NCI-H1436 treated with DMSO at 0.1 percent for 48 hours (cell line): ENCODE measurements around the gene STK40.

Experiments used
- DNase-seq: peaks from one replicate; lab custom pipeline; 2025; lab: John Stamatoyannopoulos, UW

STK40 gene

DNA sequence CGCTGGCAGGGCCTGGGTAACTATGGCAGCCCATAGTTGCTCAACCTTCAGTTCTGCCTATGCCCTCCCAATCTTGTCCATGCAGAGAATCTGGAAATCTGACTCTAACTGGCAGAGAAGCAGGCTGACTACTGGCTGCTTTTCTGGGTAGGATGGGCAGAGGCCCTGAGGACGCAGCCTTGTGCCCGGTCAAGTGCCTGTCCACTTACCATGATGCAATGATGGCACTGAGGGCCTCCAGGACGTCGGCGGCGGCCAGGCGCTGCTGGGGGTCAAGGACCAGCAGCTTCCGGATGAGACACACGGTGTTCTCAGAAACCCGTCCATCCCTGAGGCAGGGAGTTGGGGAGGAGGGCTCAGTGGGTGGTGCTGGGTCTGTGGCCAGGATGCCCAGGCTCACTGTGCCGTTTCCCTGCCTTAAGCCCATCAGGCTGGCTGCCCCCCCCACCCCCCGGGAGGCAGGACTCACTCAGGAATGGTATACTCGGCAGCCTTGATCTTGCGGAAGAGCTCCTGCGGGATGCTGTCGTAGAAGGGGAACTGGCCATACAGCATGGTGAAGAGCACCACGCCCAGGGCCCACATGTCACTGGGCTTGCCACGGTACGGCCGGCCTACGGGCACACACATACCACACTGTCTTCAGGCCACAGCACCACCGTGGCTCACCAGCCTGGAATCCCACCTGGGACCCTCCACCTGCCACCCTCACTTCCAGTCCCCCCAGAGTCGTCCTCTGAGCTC lies 41.9 kb downstream of the STK40 start:
- DNase-seq: no peak

GRCh38 chr1:36342426-36343185 lies 43.1 kb downstream of the STK40 start:
- DNase-seq: no peak

DNA sequence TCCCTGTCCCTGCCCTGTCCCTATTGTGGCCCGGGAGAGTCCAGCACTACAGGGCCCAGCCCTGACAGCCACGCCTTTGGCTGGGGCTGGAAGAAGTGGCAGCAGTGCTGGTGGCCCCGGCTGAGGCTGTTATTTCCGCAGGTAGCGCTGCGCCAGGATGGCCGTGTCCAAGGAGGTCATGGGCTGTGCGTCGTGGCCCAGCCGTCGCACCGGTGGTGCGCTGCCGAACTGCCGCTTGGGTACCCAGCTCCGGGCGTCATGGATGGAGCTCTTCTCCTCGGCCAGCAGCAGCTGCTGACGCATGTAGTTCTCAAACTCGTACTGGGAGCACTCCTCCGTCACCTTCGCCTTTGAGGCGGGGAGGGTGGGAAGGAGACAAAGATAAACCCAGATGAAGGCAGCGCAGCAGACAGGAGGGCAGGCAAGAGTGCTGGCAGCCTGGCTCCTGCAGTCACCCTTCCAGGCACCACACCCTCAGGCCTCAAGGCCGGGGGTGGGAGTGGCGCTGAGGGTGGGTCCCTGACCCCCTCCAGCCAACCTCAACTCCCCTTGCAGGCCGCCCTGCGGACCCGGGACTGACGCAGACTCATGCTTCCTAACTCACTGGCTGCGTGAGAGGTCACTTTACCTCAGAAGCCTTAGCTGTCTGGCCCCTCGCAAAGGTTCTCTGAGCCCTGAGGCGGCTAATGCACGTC lies 44.0 kb downstream of the STK40 start:
- no peak for DNase-seq

GRCh38 chr1:36339615-36340014 lies 46.1 kb downstream of the STK40 start:
- no peak for DNase-seq

GRCh38 chr1:36339215-36339614 lies 46.5 kb downstream of the STK40 start:
- no peak for DNase-seq

- no peak for DNase-seq
Measured at GRCh38 chr1:36337830-36338229, 47.9 kb downstream of the STK40 start.

- no peak for DNase-seq
Measured at GRCh38 chr1:36330940-36331339, 54.8 kb downstream of the STK40 start.

- DNase-seq: no peak
Measured at GRCh38 chr1:36329817-36330216, 55.9 kb downstream of the STK40 start.

GRCh38 chr1:36328713-36329112 lies 57.0 kb downstream of the STK40 start:
- no peak for DNase-seq

DNA sequence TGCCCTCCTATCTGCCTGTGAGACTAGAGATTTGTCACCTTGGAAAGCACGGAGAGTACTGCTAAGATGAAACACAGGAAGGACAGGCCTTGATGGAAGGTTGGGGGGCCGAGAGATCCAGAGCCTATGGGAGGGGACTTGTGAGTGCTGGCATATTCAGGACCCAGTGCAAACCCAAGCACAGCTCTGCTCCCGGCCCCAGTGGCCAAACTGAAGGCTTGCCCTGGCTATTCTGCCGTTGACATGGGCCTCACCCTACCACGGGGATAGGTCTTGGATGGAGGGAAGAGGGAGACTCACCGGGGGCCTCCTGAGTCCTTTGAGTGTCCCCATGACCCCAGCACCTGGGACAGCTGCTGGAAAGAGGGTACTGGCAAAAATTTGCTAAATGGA lies 57.6 kb downstream of the STK40 start:
- no peak for DNase-seq

DNA sequence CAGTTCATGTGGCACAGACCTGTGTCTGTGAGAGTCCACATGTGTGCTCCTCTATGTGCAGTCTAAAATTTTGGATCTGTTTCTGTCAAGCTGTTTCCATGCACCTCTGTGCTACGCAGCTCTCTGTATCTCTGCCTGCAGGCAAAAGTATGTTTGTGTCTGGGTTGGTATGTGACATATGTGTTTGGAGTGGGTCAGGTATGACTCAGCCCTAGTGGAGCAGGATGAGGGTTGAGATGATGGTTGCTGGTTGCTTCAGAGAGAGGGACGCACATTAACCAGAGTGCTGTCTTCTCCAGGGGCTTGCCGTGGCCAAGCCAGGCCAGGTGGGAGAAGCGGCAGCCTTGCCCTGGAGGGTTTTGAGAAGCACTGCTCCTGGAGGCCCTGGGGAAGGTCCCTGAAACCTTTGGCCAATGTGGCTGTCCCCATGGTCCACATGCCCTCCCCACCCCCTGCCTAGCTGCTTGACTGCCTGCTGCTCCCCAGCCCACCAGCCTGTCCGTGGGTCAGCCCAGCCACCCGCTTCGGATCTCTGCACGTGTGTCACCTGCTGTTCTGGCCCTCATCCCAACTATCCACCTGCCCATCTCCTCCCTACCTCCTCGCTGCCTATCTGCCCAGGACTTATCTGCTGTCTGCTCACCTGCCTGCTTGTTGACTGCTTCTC lies 58.2 kb downstream of the STK40 start:
- DNase-seq: no peak

DNA sequence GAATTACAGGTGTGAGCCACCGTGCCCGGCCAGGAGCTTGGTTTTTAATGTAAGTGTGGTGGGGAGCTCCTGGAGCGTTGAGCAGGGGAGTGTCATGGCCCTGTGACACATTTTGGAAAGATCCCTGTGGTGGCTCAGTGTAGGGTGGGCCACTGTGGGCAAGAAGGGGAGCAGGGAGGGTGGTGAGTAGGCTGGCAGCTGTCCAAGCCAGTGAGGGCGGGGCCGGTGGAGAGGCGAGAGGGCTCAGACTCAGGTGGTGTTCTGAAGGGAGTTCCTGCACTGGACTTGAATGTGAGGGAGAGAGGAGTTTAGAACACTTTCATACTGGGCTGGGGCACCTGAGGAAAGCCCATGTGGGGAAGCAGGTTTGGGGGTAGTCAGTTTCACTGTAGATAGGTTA lies 59.2 kb downstream of the STK40 start:
- DNase-seq: no peak

GRCh38 chr1:36324353-36324703 lies 61.4 kb downstream of the STK40 start:
- no peak for DNase-seq

- DNase-seq: no peak
Measured at GRCh38 chr1:36323636-36324352, 61.9 kb downstream of the STK40 start, which contains the start of gene EVA1B. EVA1B (minus strand) TSS chr1:36323645; CDS start chr1:36323037, 608 bp downstream.

- no peak for DNase-seq
Measured at GRCh38 chr1:36322786-36323635, 62.7 kb downstream of the STK40 start.

DNA sequence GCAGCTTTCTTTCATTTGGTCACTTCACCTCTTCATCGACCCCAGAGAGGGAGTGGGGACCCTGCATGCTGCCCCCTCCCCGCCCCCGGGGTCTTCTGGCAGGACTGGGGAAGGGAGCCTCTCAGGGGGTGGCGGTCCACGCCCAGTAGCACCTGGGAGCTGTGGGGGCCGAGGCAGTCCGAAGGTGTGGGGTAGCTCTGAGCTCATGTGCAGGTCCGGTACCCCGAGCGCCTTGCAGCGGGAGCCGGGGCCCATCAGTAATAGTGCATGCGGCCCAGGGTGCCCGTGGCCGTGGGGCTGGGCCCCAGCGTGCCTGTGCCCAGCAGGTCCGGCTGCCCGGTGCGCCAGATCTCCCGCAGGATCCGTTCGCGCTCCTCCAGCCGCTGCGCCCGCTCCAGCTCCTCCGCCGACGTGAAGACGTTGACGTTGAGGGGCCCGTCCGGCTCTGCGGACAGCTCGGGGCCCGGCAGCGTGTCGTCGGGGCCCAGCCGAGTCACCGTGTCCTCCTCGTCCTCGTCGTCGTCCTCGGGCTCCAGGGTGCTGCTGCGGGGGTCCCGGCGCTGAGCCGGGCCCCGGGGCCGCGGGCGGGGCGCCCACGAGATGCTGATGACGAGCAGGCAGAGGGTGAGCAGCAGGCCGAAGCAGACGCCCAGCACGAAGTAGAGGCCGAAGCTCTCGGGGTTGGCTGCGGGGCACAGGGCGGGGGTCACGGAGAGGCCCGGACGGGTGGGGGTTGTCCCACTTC lies 63.5 kb downstream of the STK40 start:
- no peak for DNase-seq

DNA sequence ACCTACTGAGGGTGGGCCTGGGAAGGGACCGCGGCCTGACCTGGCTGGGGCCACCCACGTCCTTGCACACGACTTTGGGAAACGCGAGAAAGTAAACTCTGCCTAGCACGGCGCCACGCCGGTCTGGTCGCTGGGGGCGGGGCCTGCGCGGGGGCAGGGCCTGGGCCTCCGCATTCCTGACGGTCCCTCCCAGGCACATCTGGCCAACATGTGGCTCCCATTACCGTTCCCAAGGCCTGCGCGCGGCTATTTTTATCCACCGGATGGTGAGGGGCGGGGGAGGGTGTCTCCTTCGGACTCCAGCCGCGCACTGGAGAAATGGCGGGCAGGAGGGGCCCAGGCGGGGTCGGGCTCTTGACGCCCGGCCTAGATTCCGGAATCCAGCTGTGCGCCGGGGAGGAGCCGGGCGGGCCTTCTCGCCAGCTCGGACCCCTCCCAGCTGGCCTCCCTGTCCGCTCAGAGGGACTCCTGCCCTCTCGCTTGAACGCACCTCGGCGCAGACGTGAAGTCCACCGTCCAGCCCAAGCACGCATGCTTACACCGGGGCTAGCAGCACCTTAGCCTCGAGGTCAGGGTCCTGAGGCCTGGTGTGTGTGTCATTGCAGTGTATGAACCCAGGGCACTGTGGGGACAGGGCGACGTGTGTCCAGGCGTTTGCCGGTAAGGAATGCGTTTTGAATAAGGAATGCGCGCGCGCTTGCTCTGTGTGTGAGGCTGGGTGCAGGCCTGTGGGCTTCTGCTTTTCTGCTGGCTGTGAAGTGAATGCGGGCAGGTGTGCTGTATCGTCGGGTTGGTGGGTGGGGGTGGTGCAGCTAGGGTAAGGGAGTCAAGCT lies 64.4 kb downstream of the STK40 start:
- no peak for DNase-seq

GRCh38 chr1:36320767-36321118 lies 65.0 kb downstream of the STK40 start:
- DNase-seq: no peak

DNA sequence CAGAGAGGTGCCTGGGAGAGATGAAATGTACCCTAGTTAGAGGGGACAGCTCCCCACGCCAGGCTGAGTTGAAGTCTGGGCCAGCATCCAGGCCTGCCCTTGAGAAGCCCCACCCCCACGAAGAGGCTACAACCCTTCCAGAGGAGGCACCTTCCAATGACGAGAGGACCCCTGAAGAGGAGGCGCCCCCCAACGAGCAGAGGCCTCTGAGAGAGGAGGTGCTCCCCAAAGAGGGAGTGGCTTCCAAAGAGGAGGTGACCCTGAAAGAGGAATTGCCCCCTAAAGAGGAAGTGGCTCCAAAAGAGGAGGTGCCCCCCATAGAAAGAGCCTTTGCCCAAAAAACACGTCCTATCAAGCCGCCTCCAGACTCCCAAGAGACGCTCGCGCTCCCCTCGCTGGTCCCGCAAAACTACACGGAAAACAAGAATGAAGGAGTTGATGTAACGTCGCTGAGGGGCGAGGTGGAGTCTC lies 65.4 kb downstream of the STK40 start:
- no peak for DNase-seq
